Right renal pelvis (tissue), 4 donors: ENCODE data around the gene GRIP1. TPM values are rescaled to one million over a fixed set of nuclear protein-coding genes. Genes with fewer than 3 reads are reported as not detected.

Experiments used
- DNase-seq, 4 donors: peaks; one replicate each; pipeline ENCODE4 v3.0.0-alpha.2; 2013; ENCODE audit warnings: low read depth in 4 of 4, low spot score in 3 of 4, missing footprints in 1 of 4
- polyA plus RNA-seq, 4 donors: library from polyadenylated mRNA; unstranded; fragments of 120-200 nt; gene quantifications; one replicate each; pipeline ENCODE4 v1.2.1, GENCODE V29; 2013; ENCODE audit not compliant: insufficient read length in 4 of 4

GRIP1 gene
- polyA plus RNA-seq, 4 donors, result 21.5 to 24.0 (median 22.0) TPM

GRCh38 chr12:66602483-66603143 lies 76.3 kb downstream of the GRIP1 start:
- DNase-seq, result no peak

- no peak for DNase-seq
Measured at GRCh38 chr12:66600903-66601302, 78.0 kb downstream of the GRIP1 start.

GRCh38 chr12:66599816-66600215 lies 79.1 kb downstream of the GRIP1 start:
- no peak for DNase-seq

- DNase-seq, result no peak
Measured at GRCh38 chr12:66598608-66599007, 80.3 kb downstream of the GRIP1 start.

- no peak for DNase-seq
Measured at GRCh38 chr12:66598079-66598478, 80.8 kb downstream of the GRIP1 start.

- DNase-seq, result no peak
Measured at GRCh38 chr12:66596199-66596598, 82.7 kb downstream of the GRIP1 start.

- DNase-seq, result no peak
Measured at GRCh38 chr12:66594688-66595087, 84.2 kb downstream of the GRIP1 start.

- no peak for DNase-seq
Measured at GRCh38 chr12:66590275-66590985, 88.4 kb downstream of the GRIP1 start.

- DNase-seq, result no peak
Measured at GRCh38 chr12:66589095-66589494, 89.8 kb downstream of the GRIP1 start.

- no peak for DNase-seq
Measured at GRCh38 chr12:66587912-66588311, 91.0 kb downstream of the GRIP1 start.

GRCh38 chr12:66584673-66585072 lies 94.2 kb downstream of the GRIP1 start:
- DNase-seq, result no peak

- no peak for DNase-seq
Measured at GRCh38 chr12:66573605-66574004, 105.3 kb downstream of the GRIP1 start.

- DNase-seq, result no peak
Measured at GRCh38 chr12:66572845-66573244, 106.0 kb downstream of the GRIP1 start.

GRCh38 chr12:66571361-66571915 lies 107.4 kb downstream of the GRIP1 start:
- DNase-seq, result no peak

GRCh38 chr12:66563220-66563619 lies 115.7 kb downstream of the GRIP1 start:
- DNase-seq, result no peak

- no peak for DNase-seq
Measured at GRCh38 chr12:66555113-66555512, 123.8 kb downstream of the GRIP1 start.

- no peak for DNase-seq
Measured at GRCh38 chr12:66552716-66553115, 126.2 kb downstream of the GRIP1 start.

- no peak for DNase-seq
Measured at GRCh38 chr12:66550626-66551025, 128.2 kb downstream of the GRIP1 start.

- no peak for DNase-seq
Measured at GRCh38 chr12:66549050-66549389, 129.9 kb downstream of the GRIP1 start.

GRCh38 chr12:66548338-66549049 lies 130.4 kb downstream of the GRIP1 start:
- DNase-seq, result no peak

- no peak for DNase-seq
Measured at GRCh38 chr12:66541426-66541825, 137.4 kb downstream of the GRIP1 start.

GRCh38 chr12:66539431-66539830 lies 139.4 kb downstream of the GRIP1 start:
- DNase-seq, result no peak
